GM10266 (cell line): ENCODE measurements around the gene LCE6A.
A peak's percentile ranks its signal among the peaks of the same experiment; 100 is the strongest.

Experiments
- DNase-seq: peaks from one replicate; pipeline ENCODE4 v3.0.0; 2012; ENCODE audit errors: extremely low spot score
- CTCF ChIP-seq: IDR thresholded peaks from 2 replicates; pipeline ENCODE4 v1.5.1; 2012; ENCODE audit warnings: mild to moderate bottlenecking, low read depth; ENCODE audit not compliant: control insufficient read depth, insufficient read depth; ENCODE audit errors: missing control alignments

The LCE6A gene

GRCh38 chr1:152859696-152860095, 17.0 kb downstream of the LCE6A start, which contains the start of gene LCE7A:
TSS of gene LCE7A (plus strand) at chr1:152859996. CDS start at chr1:152860698, 702 bp downstream.
- no peak for DNase-seq
- no peak for TF ChIP-seq CTCF

- no peak for TF ChIP-seq CTCF
- DNase-seq = no peak
Measured at GRCh38 chr1:152860129-152860528, 17.5 kb downstream of the LCE6A start.

GRCh38 chr1:152861374-152861773, 18.7 kb downstream of the LCE6A start:
- no peak for TF ChIP-seq CTCF
- no peak for DNase-seq

- DNase-seq = no peak
- no peak for TF ChIP-seq CTCF
Measured at GRCh38 chr1:152864443-152864842, 21.8 kb downstream of the LCE6A start.

- no peak for TF ChIP-seq CTCF
Measured at GRCh38 chr1:152866321-152866720, 23.7 kb downstream of the LCE6A start.

GRCh38 chr1:152869808-152870419, 27.3 kb downstream of the LCE6A start:
- peak; percentile 92 for TF ChIP-seq CTCF
- peak; percentile 74 for DNase-seq

More at GRCh38 chr1:152866321-152866720, 23.7 kb downstream of the LCE6A start:
- no peak for DNase-seq

GRCh38 chr1:152870831-152871730, 28.4 kb downstream of the LCE6A start:
- no peak for DNase-seq
- TF ChIP-seq CTCF = peak; percentile 41
